BE2C (cell line): Measurements from ENCODE around the gene MVB12A.
A peak's percentile ranks its signal among the peaks of the same experiment; 100 is the strongest.

ENCODE experiments used
- DNase-seq: peaks from one replicate; pipeline ENCODE4 v3.0.0-alpha.2; 2020
- H3K27me3 ChIP-seq: fragments of 250-450 bp; sonication (Bioruptor Pico); 2 replicates; pipeline ENCODE4 v1.5.1; 2020; ENCODE audit warnings: mild to moderate bottlenecking
- H3K36me3 ChIP-seq: fragments of 250-450 bp; sonication (Bioruptor Pico); 2 replicates; pipeline ENCODE4 v1.5.1; 2020; ENCODE audit warnings: mild to moderate bottlenecking
- H3K4me1 ChIP-seq: fragments of 250-450 bp; sonication (Bioruptor Pico); 2 replicates; pipeline ENCODE4 v1.5.1; 2020
- H3K4me3 ChIP-seq: 2 replicates; pipeline ENCODE4 v1.5.1; 2011; ENCODE audit warnings: low read depth, low read length
- H3K9me3 ChIP-seq: fragments of 250-450 bp; sonication (Bioruptor Pico); 2 replicates; pipeline ENCODE4 v1.5.1; 2020
- CTCF ChIP-seq: IDR thresholded peaks from 2 replicates; pipeline ENCODE4 v1.5.1; 2012; ENCODE audit warnings: mild to moderate bottlenecking, low read depth, low read length

The MVB12A gene

GRCh38 chr19:17419154-17419620 is 660 bp upstream of the MVB12A start:
- DNase-seq = no peak
- Histone ChIP-seq H3K9me3 (no peaks in the 10 kb centered on the region; the same call in 1 of the 2 replicates), H3K4me3 (peak overlapping the region; percentile 64), H3K36me3 (peaks cover 3% of the 10 kb centered on the region; the same call in 1 of the 2 replicates), H3K4me1 (no peaks in the 10 kb centered on the region; the same call in 1 of the 2 replicates), H3K27me3 (no peaks in the 10 kb centered on the region)
- TF ChIP-seq CTCF = no peak

DNA sequence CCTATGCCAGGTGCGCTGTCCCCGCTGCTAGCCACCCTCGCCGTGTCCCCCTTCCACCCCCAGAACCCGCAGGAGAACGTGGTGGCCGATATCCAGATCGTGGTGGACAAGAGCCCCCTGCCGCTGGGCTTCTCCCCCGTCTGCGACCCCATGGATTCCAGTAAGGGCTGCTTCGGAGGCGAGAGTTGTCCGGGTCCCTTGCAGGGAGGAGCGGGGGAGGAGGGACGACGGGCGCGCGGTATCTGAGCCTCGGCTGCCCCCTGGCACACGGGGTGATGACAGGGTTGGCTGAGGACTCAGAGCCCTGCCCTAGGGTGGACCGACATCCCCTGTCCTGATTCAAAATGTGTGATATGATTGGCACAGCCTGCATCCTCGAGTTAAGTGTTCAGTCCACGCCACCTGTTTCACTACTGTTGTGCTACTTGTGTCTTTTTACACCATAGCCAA is 653 bp downstream of the MVB12A start:
- peak; percentile 54 for DNase-seq
- H3K4me1 ChIP-seq = peaks cover 2% of the 10 kb centered on the region; the same call in 1 of the 2 replicates
- H3K4me3 ChIP-seq = peak overlapping the region; percentile 82
- peaks cover 3% of the 10 kb centered on the region; the same call in 1 of the 2 replicates for H3K36me3 ChIP-seq
- no peaks in the 10 kb centered on the region for H3K27me3 ChIP-seq
- H3K9me3 ChIP-seq = no peaks in the 10 kb centered on the region
- peak; percentile 10; the same call in 1 of the 2 replicates for TF ChIP-seq CTCF

GRCh38 chr19:17421942-17422341 is 2.1 kb downstream of the MVB12A start:
- Histone ChIP-seq H3K4me1 (peaks cover 2% of the 10 kb centered on the region; the same call in 1 of the 2 replicates), H3K9me3 (no peaks in the 10 kb centered on the region), H3K36me3 (peaks cover 3% of the 10 kb centered on the region; the same call in 1 of the 2 replicates), H3K4me3 (no peak overlapping the region), H3K27me3 (no peaks in the 10 kb centered on the region)
- no peak for TF ChIP-seq CTCF
- no peak for DNase-seq

DNA sequence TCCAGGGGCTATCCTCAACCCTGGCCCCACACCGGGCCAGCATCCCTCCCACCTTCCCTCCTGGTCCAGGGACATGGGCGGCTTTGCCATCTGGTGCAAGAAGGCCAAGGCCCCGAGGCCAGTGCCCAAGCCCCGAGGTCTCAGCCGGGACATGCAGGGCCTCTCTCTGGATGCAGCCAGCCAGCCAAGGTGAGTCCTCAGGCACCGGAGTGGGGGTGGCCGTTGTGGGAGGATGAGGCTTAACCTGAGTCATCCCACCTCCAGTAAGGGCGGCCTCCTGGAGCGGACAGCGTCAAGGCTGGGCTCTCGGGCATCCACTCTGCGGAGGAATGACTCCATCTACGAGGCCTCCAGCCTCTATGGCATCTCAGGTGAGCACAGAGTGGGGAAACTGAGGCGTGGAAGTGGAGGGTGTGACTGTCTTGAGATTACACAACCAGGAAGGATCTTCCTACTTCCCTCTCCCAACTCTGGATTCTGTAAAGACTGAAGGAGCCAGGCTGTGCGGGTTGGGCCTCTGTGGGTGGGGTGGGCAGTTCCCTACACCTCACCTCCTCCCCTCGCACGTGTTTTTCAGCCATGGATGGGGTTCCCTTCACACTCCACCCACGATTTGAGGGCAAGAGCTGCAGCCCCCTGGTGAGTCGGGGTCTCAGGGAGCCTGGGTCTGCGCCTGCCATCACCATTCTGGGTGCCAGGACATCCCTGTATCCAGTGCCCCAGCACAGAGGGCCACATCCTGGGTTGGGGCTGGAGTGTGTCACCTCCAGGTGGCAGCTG is 3.8 kb downstream of the MVB12A start:
- no peak for DNase-seq
- H3K9me3 ChIP-seq = no peaks in the 10 kb centered on the region
- peaks cover 3% of the 10 kb centered on the region; the same call in 1 of the 2 replicates for H3K36me3 ChIP-seq
- H3K4me3 ChIP-seq = no peak overlapping the region
- H3K27me3 ChIP-seq = no peaks in the 10 kb centered on the region
- no peak for TF ChIP-seq CTCF
- peaks cover 2% of the 10 kb centered on the region; the same call in 1 of the 2 replicates for H3K4me1 ChIP-seq

- H3K4me3 ChIP-seq = peak overlapping the region; percentile 19; the same call in 1 of the 2 replicates
- DNase-seq = peak; percentile 85
- peaks cover 3% of the 10 kb centered on the region; the same call in 1 of the 2 replicates for H3K36me3 ChIP-seq
- H3K9me3 ChIP-seq = no peaks in the 10 kb centered on the region
- 0 out of 2 replicates have a peak, but pooled peaks cover 2% of the 10 kb centered on the region for H3K4me1 ChIP-seq
- peak; percentile 69 for TF ChIP-seq CTCF
- no peaks in the 10 kb centered on the region for H3K27me3 ChIP-seq
Measured at GRCh38 chr19:17424743-17425365, 5.0 kb downstream of the MVB12A start.
